IPS-20b (cell line): ENCODE data around the gene SLC6A7.
A peak's percentile ranks its signal among the peaks of the same experiment; 100 is the strongest.

Experiments
- H3K27ac ChIP-seq: one replicate; pipeline ENCODE4 v1.5.1; 2013; ENCODE audit warnings: low read length
- H3K27me3 ChIP-seq: 2 replicates; pipeline ENCODE4 v1.6.1; 2013; ENCODE audit warnings: mild to moderate bottlenecking, low read length, inconsistent platforms; ENCODE audit not compliant: insufficient read depth
- H3K36me3 ChIP-seq: 2 replicates; pipeline ENCODE4 v1.6.1; 2013; ENCODE audit warnings: low read depth, mild to moderate bottlenecking, inconsistent platforms, low read length, moderate library complexity; ENCODE audit not compliant: insufficient read depth
- H3K4me1 ChIP-seq: 2 replicates; pipeline ENCODE4 v1.6.1; 2013; ENCODE audit warnings: mild to moderate bottlenecking, control low read depth, inconsistent platforms, low read length, moderate library complexity; ENCODE audit not compliant: insufficient read depth
- H3K4me3 ChIP-seq: 2 replicates; pipeline ENCODE4 v1.5.1; 2013; ENCODE audit warnings: mild to moderate bottlenecking, low read length, inconsistent platforms
- H3K9ac ChIP-seq: 2 replicates; pipeline ENCODE4 v1.6.1; 2013; ENCODE audit warnings: low read depth, mild to moderate bottlenecking, inconsistent platforms, low read length, moderate library complexity
- H3K9me3 ChIP-seq: 2 replicates; pipeline ENCODE4 v1.6.1; 2013; ENCODE audit warnings: mild to moderate bottlenecking, low read depth, low read length, inconsistent platforms; ENCODE audit not compliant: insufficient read depth

SLC6A7 gene

GRCh38 chr5:150147670-150148069 lies 42.2 kb upstream of the SLC6A7 start:
- H3K4me1 ChIP-seq: peaks cover 11% of the 10 kb centered on the region; the same call in 1 of the 2 replicates
- H3K9me3 ChIP-seq: no peaks in the 10 kb centered on the region
- no peak overlapping the region for H3K9ac ChIP-seq
- H3K27me3 ChIP-seq: no peaks in the 10 kb centered on the region
- H3K27ac ChIP-seq: no peak overlapping the region
- no peaks in the 10 kb centered on the region for H3K36me3 ChIP-seq
- no peak overlapping the region for H3K4me3 ChIP-seq

GRCh38 chr5:150148117-150148927 lies 41.5 kb upstream of the SLC6A7 start:
- H3K4me1 ChIP-seq: peaks cover 12% of the 10 kb centered on the region
- H3K27me3 ChIP-seq: no peaks in the 10 kb centered on the region
- H3K4me3 ChIP-seq: no peak overlapping the region
- no peak overlapping the region for H3K27ac ChIP-seq
- H3K9me3 ChIP-seq: no peaks in the 10 kb centered on the region
- no peaks in the 10 kb centered on the region for H3K36me3 ChIP-seq
- no peak overlapping the region for H3K9ac ChIP-seq

GRCh38 chr5:150149618-150150017 lies 40.2 kb upstream of the SLC6A7 start:
- H3K9me3 ChIP-seq: no peaks in the 10 kb centered on the region
- H3K4me3 ChIP-seq: no peak overlapping the region
- H3K36me3 ChIP-seq: no peaks in the 10 kb centered on the region
- H3K4me1 ChIP-seq: peaks cover 12% of the 10 kb centered on the region
- no peak overlapping the region for H3K27ac ChIP-seq
- no peak overlapping the region for H3K9ac ChIP-seq
- no peaks in the 10 kb centered on the region for H3K27me3 ChIP-seq

GRCh38 chr5:150152636-150153462 lies 37.0 kb upstream of the SLC6A7 start:
- Histone ChIP-seq H3K27me3 (no peaks in the 10 kb centered on the region), H3K9me3 (no peaks in the 10 kb centered on the region), H3K4me3 (no peak overlapping the region), H3K36me3 (no peaks in the 10 kb centered on the region), H3K9ac (no peak overlapping the region), H3K27ac (no peak overlapping the region), H3K4me1 (peaks cover 15% of the 10 kb centered on the region)

GRCh38 chr5:150153483-150153882 lies 36.4 kb upstream of the SLC6A7 start:
- no peak overlapping the region for H3K27ac ChIP-seq
- H3K9ac ChIP-seq: no peak overlapping the region
- H3K9me3 ChIP-seq: no peaks in the 10 kb centered on the region
- H3K4me1 ChIP-seq: peaks cover 15% of the 10 kb centered on the region
- H3K36me3 ChIP-seq: no peaks in the 10 kb centered on the region
- H3K4me3 ChIP-seq: no peak overlapping the region
- H3K27me3 ChIP-seq: no peaks in the 10 kb centered on the region

- no peaks in the 10 kb centered on the region for H3K9me3 ChIP-seq
- H3K27ac ChIP-seq: no peak overlapping the region
- H3K36me3 ChIP-seq: no peaks in the 10 kb centered on the region
- no peak overlapping the region; the same call in 1 of the 2 replicates for H3K9ac ChIP-seq
- H3K4me1 ChIP-seq: peaks cover 15% of the 10 kb centered on the region
- no peaks in the 10 kb centered on the region for H3K27me3 ChIP-seq
- H3K4me3 ChIP-seq: peak overlapping the region; percentile 52; the same call in 1 of the 2 replicates
These were observed 35.8 kb upstream of the SLC6A7 start for GRCh38 chr5:150153957-150154617.

- H3K4me1 ChIP-seq: peaks cover 15% of the 10 kb centered on the region
- no peak overlapping the region for H3K27ac ChIP-seq
- H3K9me3 ChIP-seq: no peaks in the 10 kb centered on the region
- no peaks in the 10 kb centered on the region for H3K27me3 ChIP-seq
- H3K9ac ChIP-seq: peak overlapping the region; percentile 7; the same call in 1 of the 2 replicates
- peak overlapping the region; percentile 52; the same call in 1 of the 2 replicates for H3K4me3 ChIP-seq
- no peaks in the 10 kb centered on the region for H3K36me3 ChIP-seq
These were observed 35.2 kb upstream of the SLC6A7 start for GRCh38 chr5:150154618-150155128.

GRCh38 chr5:150155258-150156026 lies 34.4 kb upstream of the SLC6A7 start, which contains the start of gene PDGFRB:
Gene PDGFRB, minus strand, starts transcription at chr5:150155845. Its CDS starts 18,798 bp downstream, at chr5:150137047.
- Histone ChIP-seq H3K9me3 (no peaks in the 10 kb centered on the region), H3K4me1 (peaks cover 15% of the 10 kb centered on the region), H3K9ac (peak within 1 kb of the TSS; percentile 40; the same call in 1 of the 2 replicates), H3K27ac (no peak within 1 kb of the TSS), H3K27me3 (no peaks in the 10 kb centered on the region), H3K36me3 (no peaks in the 10 kb centered on the region), H3K4me3 (peak within 1 kb of the TSS; percentile 52; the same call in 1 of the 2 replicates)

GRCh38 chr5:150156027-150156368 lies 33.9 kb upstream of the SLC6A7 start:
- Histone ChIP-seq H3K9ac (peak overlapping the region; percentile 40; the same call in 1 of the 2 replicates), H3K4me1 (peaks cover 15% of the 10 kb centered on the region), H3K36me3 (no peaks in the 10 kb centered on the region), H3K9me3 (no peaks in the 10 kb centered on the region), H3K27me3 (no peaks in the 10 kb centered on the region), H3K4me3 (peak overlapping the region; percentile 52; the same call in 1 of the 2 replicates), H3K27ac (no peak overlapping the region)

- Histone ChIP-seq H3K4me1 (peaks cover 15% of the 10 kb centered on the region), H3K27me3 (no peaks in the 10 kb centered on the region), H3K27ac (no peak overlapping the region), H3K36me3 (no peaks in the 10 kb centered on the region), H3K9me3 (no peaks in the 10 kb centered on the region), H3K4me3 (no peak overlapping the region), H3K9ac (no peak overlapping the region)
These were observed 33.3 kb upstream of the SLC6A7 start for GRCh38 chr5:150156540-150156939.
